ENCODE results near the gene LY6G6F.

The LY6G6F gene

GRCh38 chr6:31677955-31678354 is 28.7 kb upstream of the LY6G6F start:
- no peak for DNase-seq

- peak; percentile 69 for DNase-seq
These were observed 26.2 kb upstream of the LY6G6F start, which contains the start of gene LY6G5C for GRCh38 chr6:31680226-31681134. Gene LY6G5C (minus strand): TSS chr6:31681067. CDS start chr6:31680373, 694 bp downstream.

GRCh38 chr6:31681135-31681671 is 25.5 kb upstream of the LY6G6F start:
- no peak for DNase-seq

- DNase-seq, result no peak
These were observed 23.1 kb upstream of the LY6G6F start for GRCh38 chr6:31683591-31683990.

- DNase-seq, result no peak
These were observed 20.2 kb upstream of the LY6G6F start for GRCh38 chr6:31686483-31686882.

GRCh38 chr6:31687321-31687720 is 19.3 kb upstream of the LY6G6F start:
- no peak for DNase-seq

GRCh38 chr6:31687860-31688693 is 18.6 kb upstream of the LY6G6F start:
- DNase-seq, result no peak

GRCh38 chr6:31689249-31690110 is 17.2 kb upstream of the LY6G6F start:
- DNase-seq, result no peak

- DNase-seq, result no peak
These were observed 16.2 kb upstream of the LY6G6F start for GRCh38 chr6:31690231-31691077.

GRCh38 chr6:31691078-31691463 is 15.6 kb upstream of the LY6G6F start:
- DNase-seq, result no peak

- DNase-seq, result no peak
These were observed 15.0 kb upstream of the LY6G6F start for GRCh38 chr6:31691564-31692108.

GRCh38 chr6:31692353-31692752 is 14.3 kb upstream of the LY6G6F start:
- DNase-seq, result no peak

- no peak for DNase-seq
These were observed 13.8 kb upstream of the LY6G6F start for GRCh38 chr6:31692886-31693285.

GRCh38 chr6:31693535-31693934 is 13.1 kb upstream of the LY6G6F start:
- no peak for DNase-seq

GRCh38 chr6:31697555-31697954 is 9.1 kb upstream of the LY6G6F start:
- no peak for DNase-seq

GRCh38 chr6:31700740-31701401 is 5.8 kb upstream of the LY6G6F start:
- DNase-seq, result no peak

- DNase-seq, result no peak
These were observed 4.8 kb upstream of the LY6G6F start for GRCh38 chr6:31701666-31702404.

- no peak for DNase-seq
These were observed 4.3 kb upstream of the LY6G6F start for GRCh38 chr6:31702405-31702818.

- DNase-seq, result peak; percentile 83
These were observed 3.6 kb upstream of the LY6G6F start, which contains the start of gene ABHD16A for GRCh38 chr6:31702819-31703716. Gene ABHD16A (minus strand): TSS chr6:31703324. CDS start chr6:31703281, 43 bp downstream.
